Dedifferentiated amniotic fluid mesenchymal stem cell (primary cell): ENCODE data around the gene CD80.
"Not testable (repeated sequence)": the region's sequence is repeated elsewhere in the genome, so short reads cannot be mapped to it uniquely, and the experiment has no call there.

Experiments used
- DNase-seq: peaks from one replicate; pipeline ENCODE4 v3.0.0-alpha.2; 2016; ENCODE audit errors: extremely low spot score

CD80 gene

DNA sequence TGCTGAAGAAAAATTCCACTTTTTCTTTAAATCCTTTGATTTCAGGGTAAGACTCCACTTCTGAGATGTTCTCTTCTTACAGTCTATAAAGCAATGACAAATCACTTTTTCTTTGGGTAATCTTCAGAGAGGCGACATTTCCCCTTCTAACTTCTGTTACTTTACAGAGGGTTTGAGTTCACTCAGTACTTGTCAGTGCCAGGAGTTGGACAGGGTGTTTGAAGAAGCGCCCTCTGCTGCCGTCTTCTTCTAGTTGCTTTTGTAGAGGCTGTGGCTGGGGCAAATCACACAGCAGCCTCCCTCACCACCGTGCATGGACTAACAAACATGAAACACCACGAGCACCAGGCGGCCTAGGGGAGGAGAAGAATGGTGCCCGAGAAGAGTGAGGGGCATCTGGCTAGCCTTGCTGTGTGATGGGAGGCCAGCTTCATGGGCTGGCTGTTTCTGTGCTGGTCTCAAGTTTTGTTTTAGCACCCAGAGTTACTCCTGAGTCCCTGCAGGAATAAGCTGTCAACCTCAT, at the start of gene CD80:
Gene CD80 (minus strand): TSS at position 174 of the 523 bp plus-strand sequence. CDS start 1,886 bp downstream, outside the sequence.
- no peak for DNase-seq

DNA sequence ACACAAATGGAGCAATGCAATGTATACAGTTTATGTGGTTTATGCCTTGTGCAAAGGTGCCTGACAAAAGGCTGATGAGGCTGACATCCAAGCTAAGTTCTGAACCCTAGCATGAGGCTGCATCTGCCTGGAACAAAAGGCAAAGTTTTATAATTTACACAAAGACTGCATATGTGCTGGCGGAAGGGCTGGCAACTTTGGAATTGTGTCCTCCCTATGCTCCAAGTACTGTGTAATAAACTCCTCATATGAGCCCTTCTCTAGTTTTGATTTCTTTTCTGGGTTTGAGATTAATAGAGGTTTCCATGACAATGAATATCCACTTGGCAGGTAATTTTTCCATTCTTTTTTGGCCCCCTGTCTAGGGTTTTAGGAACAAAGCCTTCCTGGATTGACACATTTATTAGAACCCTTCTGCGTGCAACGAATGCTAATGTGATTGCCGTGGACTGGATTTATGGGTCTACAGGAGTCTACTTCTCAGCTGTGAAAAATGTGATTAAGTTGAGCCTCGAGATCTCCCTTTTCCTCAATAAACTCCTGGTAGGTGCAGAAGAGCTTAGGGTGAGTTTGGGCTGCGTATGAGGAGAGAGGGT, 49.1 kb upstream of the CD80 start:
- no peak for DNase-seq

- DNase-seq = no peak
Observed at GRCh38 chr3:119604878-119605277, 45.5 kb upstream of the CD80 start.

DNA sequence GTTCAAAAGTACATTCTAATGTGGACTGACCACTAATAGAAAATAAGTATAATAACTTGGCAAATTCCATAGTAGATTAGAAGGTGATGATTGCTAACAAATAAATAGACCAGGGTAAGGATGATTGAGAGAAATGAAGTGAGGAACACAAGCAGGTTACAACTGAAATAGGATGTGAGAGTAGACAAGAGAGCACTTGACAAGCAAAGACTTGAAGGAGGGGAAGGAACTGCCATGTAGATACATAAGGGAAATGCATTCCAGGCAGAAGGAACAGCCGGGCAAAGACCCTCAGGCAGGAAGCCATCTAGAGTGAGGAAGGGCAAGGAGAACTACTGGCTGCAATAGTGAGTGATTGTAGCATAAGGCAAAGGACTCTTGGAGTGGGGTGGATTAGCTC, 43.3 kb upstream of the CD80 start:
- DNase-seq = no peak

DNA sequence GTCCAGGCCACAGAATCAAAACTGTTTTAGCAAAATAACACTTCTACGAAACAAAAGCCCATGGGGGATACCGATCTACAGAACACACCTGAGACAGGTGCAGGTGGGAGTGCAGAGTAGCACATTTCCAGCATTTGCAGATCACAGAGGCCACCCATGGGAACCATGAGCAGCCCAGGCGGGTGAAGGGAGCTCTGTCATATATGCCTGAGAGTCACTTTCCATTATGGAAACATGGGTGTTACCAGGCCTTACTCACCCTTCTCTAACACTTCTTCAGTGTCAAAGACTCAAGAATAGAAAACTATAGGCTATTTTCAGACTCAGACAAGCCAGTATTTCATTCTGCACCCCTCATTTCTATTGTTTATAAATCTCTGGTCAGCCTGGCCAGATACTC, 41.7 kb upstream of the CD80 start:
- no peak for DNase-seq

DNA sequence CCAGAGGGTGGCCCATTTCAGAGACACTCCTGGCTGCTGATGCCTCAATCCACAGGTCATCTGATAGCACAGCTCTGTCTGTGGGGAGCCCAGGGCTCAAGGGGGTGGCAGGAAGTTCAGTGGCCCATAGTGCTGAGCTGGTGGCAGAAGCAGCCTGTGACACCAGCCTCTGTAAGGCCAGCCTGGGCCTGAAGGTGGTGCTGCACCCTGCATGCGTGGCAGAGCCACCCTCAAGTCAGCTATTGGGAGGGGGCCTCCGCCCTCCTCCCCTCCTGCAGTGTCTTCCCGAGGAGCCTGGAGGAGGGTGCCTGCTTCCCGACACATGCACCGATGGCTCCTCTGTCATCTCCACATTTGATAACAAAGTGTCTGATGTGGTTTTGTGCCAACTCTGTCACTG, 41.3 kb upstream of the CD80 start:
- DNase-seq = no peak

GRCh38 chr3:119599558-119600174, 40.3 kb upstream of the CD80 start:
- no peak for DNase-seq

DNA sequence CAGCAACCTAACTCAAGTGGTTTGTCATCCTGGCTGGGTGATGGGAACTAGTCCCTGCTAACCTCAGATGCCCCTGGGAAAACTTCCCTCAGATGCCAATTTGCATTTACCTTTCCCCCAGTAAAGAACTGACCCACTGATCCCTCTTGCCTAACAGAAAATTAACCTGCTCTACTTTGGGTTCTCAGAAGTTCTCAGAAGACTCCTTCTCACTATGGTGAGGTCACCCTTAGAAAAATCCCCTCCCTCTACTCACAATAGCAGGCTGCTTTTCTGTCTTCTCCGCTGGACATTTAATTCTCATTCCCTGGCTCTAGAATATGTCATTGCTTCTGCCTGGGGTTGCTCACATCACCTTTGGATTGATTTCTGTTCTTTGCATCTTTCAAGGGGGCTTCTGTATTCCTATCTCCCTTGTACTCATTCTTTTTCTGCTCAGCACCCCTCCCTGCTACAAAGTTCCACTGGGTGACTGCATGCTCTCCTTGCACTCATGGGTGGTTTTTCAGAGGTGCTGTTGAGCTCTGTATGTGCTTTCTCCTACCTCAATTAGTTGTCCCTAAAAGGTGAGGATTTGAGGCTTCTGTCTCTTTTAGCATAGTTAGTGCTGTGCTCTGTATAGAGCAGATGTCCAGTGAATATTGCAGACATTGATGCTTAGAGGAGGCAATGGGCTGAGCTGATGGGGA, 39.1 kb upstream of the CD80 start:
- no peak for DNase-seq

GRCh38 chr3:119597548-119598288, 38.3 kb upstream of the CD80 start, which contains the start of gene PLA1A:
Gene PLA1A (plus strand): TSS chr3:119597885. CDS start chr3:119597914, 29 bp downstream.
- DNase-seq = no peak

- DNase-seq = no peak
Observed at GRCh38 chr3:119596398-119596797, 37.0 kb upstream of the CD80 start.

DNA sequence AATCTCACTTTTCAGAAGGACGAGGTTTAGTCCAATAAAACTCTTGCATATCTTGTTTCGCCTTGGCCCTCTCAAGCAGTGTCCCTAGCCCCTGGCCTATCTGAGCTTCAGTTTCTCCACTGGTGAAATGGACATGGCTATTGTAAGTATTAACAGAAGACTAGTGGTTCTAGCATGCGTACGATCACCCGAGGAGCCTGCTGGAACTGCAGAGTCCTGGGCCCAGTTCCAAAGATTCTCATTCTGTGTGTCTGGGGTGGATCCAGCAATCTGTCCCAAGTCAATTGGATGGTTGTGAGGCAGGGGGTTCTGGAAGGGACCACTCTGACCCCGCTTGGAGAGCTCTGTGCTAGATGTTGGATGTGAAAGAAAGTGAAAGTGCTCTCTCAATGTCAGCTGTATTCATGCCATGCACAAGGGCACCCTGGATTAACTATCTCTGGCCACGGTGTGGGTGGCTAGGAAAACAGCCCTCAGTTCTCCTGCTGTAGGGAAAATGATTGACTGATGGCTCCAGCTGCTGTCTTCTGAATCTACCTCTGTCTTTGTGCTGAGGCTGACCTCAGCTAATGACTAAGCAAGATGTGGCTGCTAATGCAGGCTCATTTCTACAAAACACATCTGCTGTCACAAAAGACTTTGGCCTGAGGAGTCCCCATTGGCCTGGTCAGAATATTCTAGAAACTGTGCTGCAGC, 36.4 kb upstream of the CD80 start:
- DNase-seq = no peak

GRCh38 chr3:119594929-119595328, 35.5 kb upstream of the CD80 start:
- not testable (repeated sequence) for DNase-seq

- DNase-seq = no peak
Observed at GRCh38 chr3:119594066-119594465, 34.7 kb upstream of the CD80 start.

GRCh38 chr3:119592861-119593260, 33.4 kb upstream of the CD80 start:
- DNase-seq = no peak

DNA sequence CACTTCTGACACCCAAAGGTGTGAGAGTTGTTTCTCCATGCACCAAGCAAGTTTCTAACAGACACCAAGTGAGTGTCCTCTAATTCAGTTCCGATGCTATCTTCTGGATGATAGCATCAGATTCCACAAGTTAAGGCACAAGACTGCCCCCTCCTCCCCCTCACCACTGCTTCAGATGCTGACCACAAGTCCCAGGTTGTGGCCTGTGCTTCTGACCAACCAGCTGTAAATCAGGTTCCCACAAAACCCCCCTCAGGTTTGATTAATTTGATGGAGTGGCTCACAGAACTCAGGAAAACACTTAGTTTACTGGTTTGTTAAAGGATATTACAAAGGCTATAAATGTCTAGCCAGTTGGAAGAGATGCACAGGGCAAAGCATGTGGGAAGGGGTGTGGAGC, 31.3 kb upstream of the CD80 start:
- no peak for DNase-seq

DNA sequence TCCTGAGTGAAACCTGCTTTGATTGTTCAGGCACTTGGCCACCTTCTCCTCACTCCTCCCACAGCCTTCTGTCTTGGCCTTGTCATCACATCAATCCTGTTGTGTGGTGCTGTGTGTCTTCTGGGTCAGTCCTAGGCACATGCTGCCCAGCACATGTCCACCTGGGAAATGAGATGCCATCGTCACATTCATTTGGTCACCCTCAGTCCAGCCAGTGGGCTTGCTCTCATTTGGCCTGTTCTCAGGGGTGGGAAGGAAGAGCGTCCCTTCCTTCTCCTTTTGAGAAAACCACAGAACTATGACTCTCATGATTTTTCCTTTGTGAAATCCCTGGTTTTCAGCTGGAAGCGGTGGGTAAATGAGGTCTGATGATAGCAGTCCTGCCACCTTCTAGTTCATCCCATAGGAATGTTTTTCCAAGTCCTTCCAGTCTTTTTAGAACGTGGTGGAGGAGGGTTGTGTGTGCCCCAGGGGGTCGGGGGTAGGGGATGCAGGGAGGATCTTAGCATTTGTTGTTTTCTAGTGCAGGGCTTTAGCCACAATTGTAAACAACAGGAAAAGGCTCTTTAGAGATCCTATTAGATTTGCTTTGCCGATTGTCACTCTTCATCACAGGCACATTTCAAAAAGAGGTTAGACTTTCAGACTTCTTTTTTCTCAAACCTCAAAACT, 29.8 kb upstream of the CD80 start:
- DNase-seq = no peak

DNA sequence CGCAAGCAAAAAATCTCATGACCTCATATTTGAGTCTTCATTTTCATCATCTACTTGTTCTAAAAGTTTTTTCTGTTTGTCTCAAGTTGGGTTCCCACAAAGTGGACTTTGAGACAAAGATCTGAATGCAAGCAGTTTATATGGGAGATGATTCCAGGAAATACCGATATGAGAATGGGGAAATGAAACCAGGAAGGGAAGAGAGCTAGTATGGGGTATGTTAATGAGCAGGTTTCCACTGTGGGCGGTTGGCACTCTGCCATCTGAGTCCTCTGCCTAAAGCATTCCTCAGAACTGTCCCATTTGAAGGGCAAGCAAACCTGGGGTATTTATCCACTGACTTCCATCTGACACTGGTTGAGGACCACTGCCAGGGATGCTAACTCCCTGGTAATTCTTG, 28.7 kb upstream of the CD80 start:
- no peak for DNase-seq

- DNase-seq = no peak
Observed at GRCh38 chr3:119586733-119587172, 27.3 kb upstream of the CD80 start.

DNA sequence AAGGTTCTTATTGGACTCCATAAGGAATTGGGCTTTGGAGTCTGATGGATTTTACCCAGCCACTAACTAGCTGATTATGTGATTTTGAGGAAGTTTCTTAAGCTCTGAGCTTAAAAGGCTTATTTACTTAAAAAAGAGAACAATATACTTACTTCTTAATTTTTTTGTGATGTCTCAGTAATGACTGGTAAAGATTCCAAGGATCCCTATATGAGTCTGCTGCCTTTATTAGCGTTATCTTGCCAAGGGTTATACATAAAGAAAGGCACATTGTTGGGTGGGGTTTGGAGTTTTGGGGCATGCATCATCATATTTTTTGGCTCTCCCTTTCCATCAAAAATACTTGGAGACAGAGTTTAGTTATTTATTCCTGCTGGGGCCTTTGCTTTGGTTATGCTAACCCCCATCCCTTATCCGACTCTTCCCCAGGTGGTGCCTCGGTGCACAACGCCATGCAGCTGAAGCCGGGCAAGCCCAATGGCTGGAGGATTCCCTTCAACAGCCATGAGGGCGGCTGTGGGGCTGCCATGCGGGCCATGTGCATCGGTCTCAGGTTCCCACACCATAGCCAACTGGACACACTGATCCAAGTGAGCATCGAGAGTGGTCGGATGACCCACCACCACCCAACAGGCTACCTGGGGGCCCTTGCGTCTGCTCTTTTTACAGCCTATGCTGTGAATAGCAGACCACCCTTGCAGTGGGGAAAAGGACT, 26.6 kb upstream of the CD80 start:
- DNase-seq = no peak

GRCh38 chr3:119585208-119585607, 25.8 kb upstream of the CD80 start:
- no peak for DNase-seq
